A549 (cell line): ENCODE data around the gene COPS3. TPM values are rescaled to one million over a fixed set of nuclear protein-coding genes. Genes with fewer than 3 reads are reported as not detected.

Experiments used
- ATAC-seq, 2 experiments: fragments of 200-7000 bp in 1 of 2; fragments of >200 bp in 1 of 2; cut with Nextera tagmentation in 1 of 2; cut with Tn5 transposase in 1 of 2; 3 replicates each; pipeline versions ENCODE4 v1.8.0 to v1.9.1; 2018 to 2020; ENCODE audit warnings: mild to moderate bottlenecking in 1 of 2, moderate library complexity in 1 of 2
- CTCF ChIA-PET: fragments of 300-600 bp; sonication (Branson Sonifier 250); formaldehyde crosslinking; extraction: SDS; loops from one replicate; lab custom pipeline; 2021; ENCODE audit warnings: antibody characterized with exemption, inconsistent platforms; lab: Yijun Ruan, JAX
- POLR2A ChIA-PET: fragments of 350-600 bp; formaldehyde crosslinking; extraction: SDS; loops from one replicate; lab custom pipeline; 2021; ENCODE audit warnings: antibody characterized with exemption, inconsistent platforms; lab: Yijun Ruan, JAX
- DNase-seq, 2 experiments: peaks; one replicate each; pipeline versions ENCODE4 v3.0.0 to v3.0.0-alpha.2; 2011 to 2016; ENCODE audit warnings: low read depth in 1 of 2, low spot score in 1 of 2
- FAIRE-seq: peaks from 2 replicates; lab custom pipeline; 2011; peaks lifted over from hg19 to GRCh38; lab: Jason Lieb, UNC
- H3K27ac ChIP-seq, 2 experiments: fragments of >200 bp; sonication (Bioruptor Twin); formaldehyde crosslinking; 3 replicates each; pipeline ENCODE4 v1.5.1; 2016 to 2017
- H3K4me1 ChIP-seq: fragments of >200 bp; sonication (Bioruptor Twin); formaldehyde crosslinking; 3 replicates; pipeline ENCODE4 v1.6.1; 2016
- H3K4me2 ChIP-seq: fragments of >200 bp; sonication (Bioruptor Twin); formaldehyde crosslinking; 3 replicates; pipeline ENCODE4 v1.6.1; 2016
- H3K4me3 ChIP-seq: fragments of >200 bp; sonication (Bioruptor Twin); formaldehyde crosslinking; 3 replicates; pipeline ENCODE4 v1.5.1; 2016
- H3K9me3 ChIP-seq: fragments of >200 bp; sonication (Bioruptor Twin); formaldehyde crosslinking; 3 replicates; pipeline ENCODE4 v1.6.1; 2016
- ATOH8 ChIP-seq: fragments of 250-450 bp; sonication (Bioruptor Pico); IDR thresholded peaks from 2 replicates; pipeline ENCODE4 v1.5.0; 2020; ENCODE audit warnings: low read depth, mild to moderate bottlenecking, moderate library complexity
- BCL3 ChIP-seq: fragments of >200 bp; sonication (Bioruptor Twin); formaldehyde crosslinking; IDR thresholded peaks from 3 replicates; pipeline ENCODE4 v1.6.1; 2016
- BHLHE40 ChIP-seq: IDR thresholded peaks from 2 replicates; pipeline ENCODE4 v1.6.1; 2012; ENCODE audit warnings: low read depth, low read length, inconsistent platforms
- CHD2 ChIP-seq: fragments of 150-350 bp; IDR thresholded peaks from 2 replicates; pipeline ENCODE4 v1.6.1; 2014; ENCODE audit warnings: low read length; ENCODE audit not compliant: partially characterized antibody
- E2F6 ChIP-seq: IDR thresholded peaks from 2 replicates; pipeline ENCODE4 v1.6.1; 2012; ENCODE audit warnings: low read depth, borderline replicate concordance
- EHF ChIP-seq: fragments of 250-450 bp; sonication (Bioruptor Pico); IDR thresholded peaks from 2 replicates; pipeline ENCODE4 v1.5.0; 2020; ENCODE audit warnings: mild to moderate bottlenecking
- ELK1 ChIP-seq: fragments of 150-350 bp; IDR thresholded peaks from 2 replicates; pipeline ENCODE4 v1.6.1; 2014; ENCODE audit warnings: low read depth, mild to moderate bottlenecking, low read length
- EP300 ChIP-seq, 2 experiments: fragments of >200 bp; sonication (Bioruptor Twin); formaldehyde crosslinking; IDR thresholded peaks; 2 replicates in 1 of 2; 3 replicates in 1 of 2; pipeline ENCODE4 v1.6.1; 2016 to 2017
- ESRRA ChIP-seq: fragments of 150-350 bp; IDR thresholded peaks from 2 replicates; pipeline ENCODE4 v1.6.1; 2014; ENCODE audit warnings: mild to moderate bottlenecking, low read length, borderline replicate concordance
- GATA3 ChIP-seq: IDR thresholded peaks from 2 replicates; pipeline ENCODE4 v1.6.1; 2012; ENCODE audit warnings: borderline replicate concordance
- HOXB5 ChIP-seq: fragments of 250-450 bp; sonication (Bioruptor Pico); IDR thresholded peaks from 2 replicates; pipeline ENCODE4 v1.5.0; 2020; ENCODE audit warnings: mild to moderate bottlenecking, moderate library complexity
- JUN ChIP-seq, 2 experiments: fragments of >200 bp; sonication (Bioruptor Twin); formaldehyde crosslinking; IDR thresholded peaks; 2 replicates in 1 of 2; 3 replicates in 1 of 2; pipeline ENCODE4 v1.6.1; 2016 to 2017
- KDM5A ChIP-seq: fragments of 200-600 bp; sonication (generic); IDR thresholded peaks from 2 replicates; pipeline ENCODE4 v1.6.1; 2016; ENCODE audit warnings: antibody characterized with exemption, mild to moderate bottlenecking
- MAFK ChIP-seq: fragments of 450-650 bp; IDR thresholded peaks from 2 replicates; pipeline ENCODE4 v1.6.1; 2014; ENCODE audit not compliant: partially characterized antibody
- MAX ChIP-seq: IDR thresholded peaks from 2 replicates; pipeline ENCODE4 v1.6.1; 2012
- MAZ ChIP-seq: fragments of 150-350 bp; IDR thresholded peaks from 2 replicates; pipeline ENCODE4 v1.6.1; 2014; ENCODE audit warnings: antibody characterized with exemption, low read depth, low read length, borderline replicate concordance
- NFE2L2 ChIP-seq: fragments of 150-350 bp; conservative IDR thresholded peaks from 2 replicates; pipeline ENCODE4 v1.6.1; 2014; ENCODE audit warnings: low read length
- NPAS2 ChIP-seq: fragments of 250-450 bp; sonication (Bioruptor Pico); IDR thresholded peaks from 2 replicates; pipeline ENCODE4 v1.8.0; 2022; ENCODE audit warnings: mild to moderate bottlenecking, moderate library complexity, borderline replicate concordance
- PBX3 ChIP-seq: IDR thresholded peaks from 2 replicates; pipeline ENCODE4 v1.6.1; 2012
- PHF8 ChIP-seq: fragments of 200-600 bp; sonication (generic); IDR thresholded peaks from 2 replicates; pipeline ENCODE4 v1.6.1; 2016; ENCODE audit warnings: low read depth, mild to moderate bottlenecking, antibody characterized with exemption, moderate library complexity, borderline replicate concordance
- POLR2A ChIP-seq: IDR thresholded peaks from 2 replicates; pipeline ENCODE4 v1.6.1; 2012; ENCODE audit warnings: mild to moderate bottlenecking, low read length
- RAD21 ChIP-seq, 2 experiments: fragments of >200 bp in 1 of 2; sonication (Bioruptor Twin) in 1 of 2; formaldehyde crosslinking in 1 of 2; IDR thresholded peaks in 1 of 2; conservative IDR thresholded peaks in 1 of 2; 2 replicates in 1 of 2; 3 replicates in 1 of 2; pipeline ENCODE4 v1.6.1; 2012 to 2018; ENCODE audit warnings: inconsistent platforms in 1 of 2
- REST ChIP-seq: fragments of 200-600 bp; sonication (generic); IDR thresholded peaks from 2 replicates; pipeline ENCODE4 v1.6.1; 2016; ENCODE audit warnings: antibody characterized with exemption, mild to moderate bottlenecking, moderate library complexity
- RFX5 ChIP-seq: fragments of 450-650 bp; IDR thresholded peaks from 2 replicates; pipeline ENCODE4 v1.7.1; 2014; ENCODE audit warnings: antibody characterized with exemption, mild to moderate bottlenecking, moderate library complexity
- TFCP2L1 ChIP-seq: fragments of 250-450 bp; sonication (Bioruptor Pico); IDR thresholded peaks from 2 replicates; pipeline ENCODE4 v1.5.0; 2021; ENCODE audit warnings: mild to moderate bottlenecking
- TP53 ChIP-seq: fragments of 250-450 bp; sonication (Bioruptor Pico); IDR thresholded peaks from 2 replicates; pipeline ENCODE4 v1.5.0; 2021; ENCODE audit warnings: mild to moderate bottlenecking, moderate library complexity
- WGBS: methylation state at CpG from one replicate; pipeline ENCODE4 v1.1.6; 2017; ENCODE audit errors: missing lambda C conversion rate; 5-methylcytosine and 5-hydroxymethylcytosine counted together
- polyA minus RNA-seq: library from RNA; depleted of rRNA, polyadenylated mRNA; stranded (reverse); fragments of >200 nt; gene quantifications from 2 replicates; pipeline ENCODE4 v1.2.3, GENCODE V29; 2011; rRNA and poly(A)+ RNA removed
- polyA plus RNA-seq, 4 experiments: library from polyadenylated mRNA; depleted of rRNA in 3 of 4; stranded (reverse); fragments of >200 nt; fragmentation: RNase III in 1 of 4; extraction: RNeasy Plus Mini Kit Qiagen cat#74134 plus additional on column Dnase treatment in 1 of 4; gene quantifications; 2 replicates in 3 of 4; 3 replicates in 1 of 4; pipeline ENCODE4 v1.2.3, GENCODE V29; 2011 to 2017

The COPS3 gene
- 204 and 209 TPM in 2 replicates for polyA plus RNA-seq (2011; rRNA removed)
- 100 and 117 TPM in 2 replicates for polyA plus RNA-seq (2012; cell fraction: cytosol; rRNA removed)
- 89.5 and 107 TPM in 2 replicates for polyA plus RNA-seq (2012; cell fraction: nucleus; rRNA removed)
- polyA plus RNA-seq (2017; fragmentation: RNase III; extraction: RNeasy Plus Mini Kit Qiagen cat#74134 plus additional on column Dnase treatment): 144 to 164 TPM (median 149 TPM) in 3 replicates
- polyA minus RNA-seq: 101 and 106 TPM in 2 replicates

- peak within 1 kb of the TSS; percentile 94 for H3K4me3 ChIP-seq
- peak; percentile 97 to 98 for ATAC-seq
- POLR2A ChIA-PET: interaction anchor here (0.8 to 1.6 kb wide), 6 partner anchors 14 to 71 kb away, joined by 3 to 14 read pairs (median 3); no protein-coding TSS in a partner anchor
- peak within 1 kb of the TSS; percentile 87 for H3K4me2 ChIP-seq
- no peaks in the 10 kb centered on the region for H3K9me3 ChIP-seq
- peaks cover 20% of the 10 kb centered on the region; the same call in 2 of the 3 replicates for H3K4me1 ChIP-seq
- peak within 1 kb of the TSS; percentile 92 to 94 for H3K27ac ChIP-seq
- CTCF ChIA-PET: interaction anchor here (0.6 to 1.7 kb wide), 3 partner anchors 11 to 241 kb away, joined by 3 to 8 read pairs (median 3); no protein-coding TSS in a partner anchor
- DNase-seq: peak; percentile 99 to 100
- under 1% methylated on average over 45 of the region's 80 CpGs for WGBS
- peak; percentile 96 for FAIRE-seq
- TF ChIP-seq ESRRA: no peak
- peak; percentile 90 for TF ChIP-seq PHF8
- no peak for TF ChIP-seq NPAS2 (CRISPR knock-in tag)
- TF ChIP-seq REST: peak; percentile 80
- TF ChIP-seq TFCP2L1 (CRISPR knock-in tag): peak; percentile 80
- no peak for TF ChIP-seq EP300 (IDR thresholded peaks at IDR 0.05)
- TF ChIP-seq TP53 (CRISPR knock-in tag): 0 out of 2 replicates have a peak, but pooled peaks have one; percentile 68
- peak; percentile 95 for TF ChIP-seq MAX
- no peak for TF ChIP-seq RAD21 (conservative IDR thresholded peaks at IDR 0.05 in 1 of 2, IDR thresholded peaks at IDR 0.05 in 1 of 2)
- peak; percentile 91 for TF ChIP-seq CHD2
- 0 out of 2 replicates have a peak, but pooled peaks have one; percentile 38 for TF ChIP-seq ATOH8
- TF ChIP-seq ELK1: no peak
- peak; percentile 73 to 96; a peak in 4 of 5 replicates for TF ChIP-seq JUN (IDR thresholded peaks at IDR 0.05)
- peak; percentile 67 for TF ChIP-seq GATA3
- 0 out of 2 replicates have a peak, but pooled peaks have one; percentile 61 for TF ChIP-seq HOXB5 (CRISPR knock-in tag)
- peak; percentile 94 for TF ChIP-seq MAFK
- TF ChIP-seq BCL3: peak; percentile 75; the same call in 1 of the 3 replicates
- peak; percentile 84 for TF ChIP-seq RFX5
- TF ChIP-seq BHLHE40: peak; percentile 48; the same call in 1 of the 2 replicates
- TF ChIP-seq POLR2A: peak; percentile 77
- TF ChIP-seq KDM5A: peak; percentile 56
- no peak for TF ChIP-seq EHF (CRISPR knock-in tag)
- no peak for TF ChIP-seq NFE2L2
- TF ChIP-seq PBX3: peak; percentile 90
- TF ChIP-seq E2F6: peak; percentile 98
- no peak for TF ChIP-seq MAZ
- TF ChIP-seq, all 56 proteins: peak for 18
Measured at GRCh38 chr17:17280613-17281549, at the start of gene COPS3. TSS of gene COPS3 (minus strand) at chr17:17281246. CDS start at chr17:17281186, 60 bp downstream.
